Naive thymus-derived CD8-positive, alpha-beta T cell (primary cell): ENCODE results near the gene PCP2. TPM values are rescaled to one million over a fixed set of nuclear protein-coding genes. Genes with fewer than 3 reads are reported as not detected.

Experiments
- ATAC-seq, 2 donors: fragments of 150-1000 bp; cut with Tn5 transposase in 1 of 2; sonication (Bioruptor Pico), chemical (Tn5 transposase) in 1 of 2; 1 replicate in 1 of 2; 2 replicates in 1 of 2; pipeline ENCODE4 v1.10.0; 2021; ENCODE audit warnings: mild to moderate bottlenecking in 2 of 2, moderate library complexity in 2 of 2
- POLR2A ChIA-PET: fragments of 350-600 bp; sonication (Branson Sonifier 250); formaldehyde crosslinking; loops from one replicate; lab custom pipeline; 2021; ENCODE audit warnings: antibody characterized with exemption; lab: Charles Lee
- DNase-seq, 10 donors: peaks; one replicate each; pipeline versions ENCODE4 v3.0.0 to v3.0.0-alpha.2; 2020 to 2022
- H3K27ac Mint-ChIP-seq, 10 donors: one replicate each; pipeline ENCODE4 v1.8.0; 2020 to 2022; ENCODE audit warnings: mild to moderate bottlenecking in 10 of 10, mixed read lengths in 10 of 10, moderate library complexity in 4 of 10, inconsistent platforms in 1 of 10
- H3K27me3 Mint-ChIP-seq, 5 donors: one replicate each; pipeline ENCODE4 v1.8.0; 2021 to 2022; ENCODE audit warnings: mixed read lengths in 5 of 5
- H3K36me3 Mint-ChIP-seq, 3 donors: one replicate each; pipeline ENCODE4 v1.8.0; 2020 to 2022; ENCODE audit warnings: mixed read lengths in 3 of 3, mild to moderate bottlenecking in 2 of 3, inconsistent platforms in 1 of 3
- H3K4me1 Mint-ChIP-seq, 4 donors: one replicate each; pipeline ENCODE4 v1.8.0; 2021 to 2022; ENCODE audit warnings: mixed read lengths in 4 of 4
- H3K4me3 Mint-ChIP-seq, 10 donors: one replicate each; pipeline ENCODE4 v1.8.0; 2020 to 2022; ENCODE audit warnings: mild to moderate bottlenecking in 10 of 10, mixed read lengths in 10 of 10, moderate library complexity in 6 of 10, inconsistent platforms in 1 of 10
- H3K9me3 Mint-ChIP-seq, 9 donors: one replicate each; pipeline ENCODE4 v1.8.0; 2020 to 2022; ENCODE audit warnings: mixed read lengths in 9 of 9, mild to moderate bottlenecking in 3 of 9, inconsistent platforms in 1 of 9, moderate library complexity in 1 of 9
- polyA plus RNA-seq, 3 donors: library from polyadenylated mRNA; unstranded; fragments of 300-500 nt; fragmentation: Illumina TruSeq; gene quantifications; one replicate each; pipeline ENCODE4 v1.2.3, GENCODE V29; 2021
- total RNA-seq, 8 experiments: library from RNA in 2 of 8; stranded (reverse) in 2 of 8; gene quantifications; one replicate each; pipeline ENCODE4 v1.2.3 and lab custom pipeline; 2021 to 2026

PCP2 gene
- total and polyA plus RNA-seq, 5 experiments from 2014 or later: 0.76 to 8.4 (median 5.2) TPM; not detected in 2

DNA sequence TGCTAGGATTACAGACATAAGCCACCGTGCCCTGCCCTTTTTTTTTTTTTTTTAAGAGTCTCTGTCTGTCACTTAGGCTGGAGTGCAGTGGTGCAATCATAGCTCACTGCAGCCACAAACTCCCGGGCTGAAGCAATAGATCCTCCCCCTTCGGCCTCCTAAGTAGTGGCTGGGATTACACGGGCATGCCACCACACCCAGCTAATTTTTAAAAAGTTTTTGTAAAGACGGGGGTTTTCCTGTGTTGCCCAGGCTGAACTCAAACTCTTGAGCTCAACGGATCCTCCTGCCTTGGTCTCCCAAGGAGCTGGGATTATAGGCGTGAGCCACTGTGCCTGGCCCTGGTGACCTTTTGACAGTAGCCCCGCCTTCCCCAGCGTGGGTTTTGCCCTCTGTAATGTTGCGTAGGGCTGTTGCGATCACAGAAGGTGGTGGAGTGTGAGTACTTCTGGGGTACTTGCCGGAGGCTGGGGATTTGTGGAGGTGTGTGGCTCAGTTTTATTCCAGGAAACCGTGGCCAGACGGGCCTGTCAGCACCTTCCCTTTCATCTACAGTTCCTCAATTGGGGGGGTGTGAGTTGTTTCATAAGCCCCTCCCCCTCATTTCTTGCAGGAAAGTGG lies 23.7 kb upstream of the PCP2 start:
- Mint-ChIP-seq H3K27ac (peak overlapping the region in 3 of 10 donors; percentile 47 to 80 (median 65)), H3K4me1 (peaks cover 6 to 34% (median 25%) of the 10 kb centered on the region in 4 donors), H3K9me3 (no peaks in the 10 kb centered on the region), H3K4me3 (peak overlapping the region in 5 of 10 donors; percentile 11 to 83 (median 36)), H3K36me3 (no peaks in the 10 kb centered on the region), H3K27me3 (no peaks in the 10 kb centered on the region)
- DNase-seq (no peak), ATAC-seq (peak; percentile 15 to 65)
- POLR2A ChIA-PET: interaction anchor here (0.6 to 1.5 kb wide), 8 partner anchors 9 to 360 kb away, joined by 3 to 5 read pairs (median 3); no protein-coding TSS in a partner anchor

DNA sequence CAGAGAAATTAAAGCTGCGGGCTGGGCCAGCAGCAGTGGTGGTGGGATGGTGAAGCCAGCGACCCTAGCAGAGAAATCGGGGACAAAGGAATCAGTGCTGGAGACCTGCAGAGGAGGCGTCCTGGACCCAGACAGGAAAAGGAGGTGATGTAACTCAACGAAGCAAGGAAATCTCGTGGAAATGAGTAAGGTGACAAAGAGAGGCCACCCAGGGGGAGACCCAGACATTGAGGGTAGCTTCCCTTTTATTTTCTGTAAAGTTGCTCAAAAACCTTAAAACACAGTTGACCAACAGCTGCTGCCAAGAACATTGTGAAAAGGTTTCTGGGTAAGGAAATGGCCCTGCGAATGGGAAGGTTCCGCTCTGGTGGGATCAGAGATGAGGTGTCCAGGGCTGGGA lies 22.1 kb upstream of the PCP2 start:
- POLR2A ChIA-PET: interaction anchor here (1.2 to 1.5 kb wide), 3 partner anchors 10 to 30 kb away, joined by 3 read pairs; no protein-coding TSS in a partner anchor
- Mint-ChIP-seq H3K4me1 (peaks cover 9 to 38% (median 29%) of the 10 kb centered on the region in 4 donors), H3K27ac (peak overlapping the region in 1 of 10 donors; percentile 73), H3K36me3 (no peaks in the 10 kb centered on the region), H3K27me3 (peaks cover 0 to 2% (median 0%) of the 10 kb centered on the region in 5 donors), H3K9me3 (no peaks in the 10 kb centered on the region), H3K4me3 (no peak overlapping the region)
- no peak for DNase-seq
- no peak for ATAC-seq

DNA sequence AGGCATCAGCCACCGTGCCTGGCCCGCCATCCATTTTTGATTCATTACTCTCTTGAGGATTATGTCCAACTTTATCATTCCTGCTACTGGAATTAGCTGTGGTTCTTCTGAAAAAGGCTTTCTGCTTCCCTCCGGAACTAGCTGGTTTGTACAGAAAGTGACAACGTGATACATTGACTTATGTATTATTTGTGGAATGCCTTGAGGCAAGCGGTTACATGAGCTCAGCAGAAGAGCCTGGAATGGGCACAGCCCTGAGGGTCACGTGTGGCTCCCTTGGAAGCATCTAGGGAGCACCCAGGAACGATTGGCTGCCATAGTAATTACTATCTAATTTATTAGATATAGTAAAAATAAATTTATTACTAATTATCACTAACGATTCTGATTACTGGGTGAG lies 20.9 kb upstream of the PCP2 start:
- peaks cover 9 to 38% (median 29%) of the 10 kb centered on the region in 4 donors for H3K4me1 Mint-ChIP-seq
- POLR2A ChIA-PET: interaction anchor here (0.6 to 1.1 kb wide), 2 partner anchors 27 to 145 kb away, joined by 3 read pairs; no protein-coding TSS in a partner anchor
- H3K4me3 Mint-ChIP-seq: peak overlapping the region in 1 of 10 donors; percentile 10
- peaks cover 0 to 2% (median 0%) of the 10 kb centered on the region in 5 donors for H3K27me3 Mint-ChIP-seq
- H3K9me3 Mint-ChIP-seq: no peaks in the 10 kb centered on the region
- DNase-seq (no peak), ATAC-seq (no peak)
- no peak overlapping the region for H3K27ac Mint-ChIP-seq
- H3K36me3 Mint-ChIP-seq: no peaks in the 10 kb centered on the region

DNA sequence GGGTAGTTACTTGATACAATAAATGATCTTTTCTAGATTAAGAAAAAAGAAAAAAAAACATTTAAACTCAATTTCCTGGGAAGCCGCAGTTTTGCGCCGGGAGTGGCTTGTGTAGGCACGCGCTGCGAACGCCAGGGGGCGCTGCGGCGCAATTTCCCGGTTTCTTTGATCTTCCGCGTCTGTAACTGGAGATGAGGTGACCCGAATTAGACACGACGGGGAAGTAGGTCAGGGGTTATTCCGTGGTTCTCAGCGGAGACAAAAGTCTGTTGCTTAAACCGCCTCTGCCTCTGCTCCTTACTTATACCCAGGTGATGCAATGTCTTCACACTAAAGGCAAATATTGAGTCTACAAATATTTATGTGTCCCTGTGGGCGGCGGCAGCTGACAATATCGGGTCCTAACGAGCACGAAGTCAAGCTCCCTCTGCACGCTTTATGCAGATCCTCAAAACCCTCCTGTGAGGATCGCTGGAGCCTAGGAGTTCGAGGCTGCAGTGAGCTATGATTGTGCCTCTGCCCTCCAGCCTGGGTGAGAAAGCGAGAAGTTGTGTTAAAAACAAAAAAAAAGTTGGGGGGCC lies 18.6 kb upstream of the PCP2 start:
- H3K4me3 Mint-ChIP-seq: peak overlapping the region; percentile 70 to 84 (median 79)
- ATAC-seq: peak; percentile 93 to 94
- peaks cover 7 to 21% (median 14%) of the 10 kb centered on the region in 4 donors for H3K4me1 Mint-ChIP-seq
- H3K9me3 Mint-ChIP-seq: no peaks in the 10 kb centered on the region
- DNase-seq: peak; percentile 77 to 91 (median 87)
- H3K27ac Mint-ChIP-seq: peak overlapping the region; percentile 20 to 86 (median 77)
- H3K27me3 Mint-ChIP-seq: peaks cover 0 to 2% (median 0%) of the 10 kb centered on the region in 5 donors
- H3K36me3 Mint-ChIP-seq: peaks cover 0 to 3% (median 0%) of the 10 kb centered on the region in 3 donors
- POLR2A ChIA-PET: interaction anchor here (0.7 to 2.6 kb wide), 4 partner anchors 23 to 1065 kb away, joined by 3 to 11 read pairs (median 4); partner anchors contain the start of genes PET100, TRAPPC5 and XAB2

DNA sequence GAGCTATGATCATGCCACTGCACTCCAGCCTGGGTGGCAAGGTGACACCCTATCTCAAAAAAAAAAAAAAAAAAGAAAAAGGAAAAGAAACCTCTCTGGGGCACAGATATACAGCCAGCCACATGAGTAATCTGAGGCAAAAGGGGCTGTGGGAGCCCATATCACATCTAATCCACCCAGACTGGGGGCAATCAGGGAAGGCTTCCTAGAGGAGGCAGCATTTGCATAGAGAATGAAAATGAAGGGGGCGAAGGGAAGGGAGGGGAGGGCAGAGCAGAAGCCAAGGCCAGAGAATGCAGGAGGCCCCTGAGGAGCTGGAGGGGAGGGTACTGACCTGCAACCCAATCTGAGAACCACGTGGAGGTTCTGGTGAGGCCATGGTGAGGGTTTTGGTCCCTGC lies 16.6 kb upstream of the PCP2 start:
- H3K4me3 Mint-ChIP-seq: peak overlapping the region in 1 of 10 donors; percentile 38
- H3K27ac Mint-ChIP-seq: no peak overlapping the region

DNA sequence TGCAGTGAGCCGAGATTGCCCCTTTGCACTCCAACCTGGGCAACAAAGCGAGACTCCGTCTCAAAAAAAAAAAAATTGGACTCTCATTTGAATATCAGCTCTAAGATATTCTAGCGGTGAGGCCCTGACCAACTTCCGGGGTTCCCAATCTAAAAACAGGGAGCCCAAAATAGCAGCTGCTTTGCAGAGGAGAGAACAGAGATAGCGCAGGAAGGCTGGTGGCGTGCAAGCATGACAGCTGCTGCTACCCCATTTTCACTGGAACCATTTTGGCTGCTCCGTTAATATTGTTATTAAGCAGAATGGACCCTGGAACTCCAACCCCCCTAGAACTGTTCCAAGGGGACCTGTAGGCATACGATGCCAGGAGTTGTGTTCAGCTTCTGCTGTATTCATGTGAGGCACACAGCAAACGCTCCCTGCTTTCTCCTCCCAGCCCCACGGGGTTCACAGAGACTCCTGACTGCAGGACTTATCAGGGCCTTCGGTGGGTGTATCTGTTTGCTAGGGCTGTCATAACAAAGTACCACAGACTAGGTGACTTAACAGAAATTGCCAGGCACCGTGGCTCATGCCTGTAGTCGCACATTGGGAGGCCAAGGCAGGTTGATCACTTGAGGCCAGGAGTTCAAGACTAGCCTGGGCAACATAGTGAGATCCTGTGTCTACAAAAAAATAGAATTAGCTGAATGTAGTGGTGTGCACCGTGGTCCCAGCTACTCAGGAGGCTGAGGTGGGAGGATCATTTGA lies 14.9 kb upstream of the PCP2 start:
- no peaks in the 10 kb centered on the region for H3K9me3 Mint-ChIP-seq
- DNase-seq: no peak
- POLR2A ChIA-PET: interaction anchor here (0.7 to 3.2 kb wide), 3 partner anchors 10 to 25 kb away, joined by 3 to 16 read pairs (median 4); partner anchors contain the start of genes PET100, STXBP2 and XAB2
- no peak overlapping the region for H3K4me3 Mint-ChIP-seq
- peak overlapping the region in 1 of 10 donors; percentile 3 for H3K27ac Mint-ChIP-seq
- peaks cover 0 to 19% (median 0%) of the 10 kb centered on the region in 3 donors for H3K36me3 Mint-ChIP-seq
- ATAC-seq: no peak
- H3K4me1 Mint-ChIP-seq: peaks cover 9 to 14% (median 11%) of the 10 kb centered on the region in 4 donors
- peaks cover 0 to 2% (median 0%) of the 10 kb centered on the region in 5 donors for H3K27me3 Mint-ChIP-seq

More for the DNA sequence above, 16.6 kb upstream of the PCP2 start:
- peaks cover 9 to 14% (median 11%) of the 10 kb centered on the region in 4 donors for H3K4me1 Mint-ChIP-seq
- peaks cover 0 to 2% (median 0%) of the 10 kb centered on the region in 5 donors for H3K27me3 Mint-ChIP-seq
- DNase-seq: no peak
- peaks cover 0 to 11% (median 0%) of the 10 kb centered on the region in 3 donors for H3K36me3 Mint-ChIP-seq
- ATAC-seq: no peak
- H3K9me3 Mint-ChIP-seq: no peaks in the 10 kb centered on the region
- POLR2A ChIA-PET: interaction anchor here (2.6 kb wide), 1 partner anchor 31 kb away, joined by 11 read pairs; the partner anchor contains the start of gene TRAPPC5

DNA sequence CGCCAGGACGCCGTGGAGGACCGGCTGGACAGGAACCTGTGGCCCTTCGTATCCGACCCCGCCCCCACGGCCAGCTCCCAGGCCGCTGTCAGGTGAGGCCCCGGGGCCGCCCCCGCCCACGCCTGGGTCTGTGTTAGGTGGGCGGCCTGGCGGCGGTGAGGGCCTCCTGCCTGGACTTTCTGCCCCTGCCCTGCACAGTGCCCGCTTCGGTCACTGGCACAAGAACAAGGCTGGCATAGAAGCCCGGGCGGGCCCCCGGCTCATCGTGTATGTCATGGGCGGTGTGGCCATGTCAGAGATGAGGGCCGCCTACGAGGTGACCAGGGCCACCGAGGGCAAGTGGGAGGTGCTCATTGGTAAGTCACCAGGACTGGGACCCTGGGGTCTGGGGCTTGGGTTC lies 13.6 kb upstream of the PCP2 start:
- DNase-seq (no peak), ATAC-seq (no peak)
- H3K36me3 Mint-ChIP-seq: peaks cover 0 to 21% (median 0%) of the 10 kb centered on the region in 3 donors
- no peak overlapping the region for H3K4me3 Mint-ChIP-seq
- H3K9me3 Mint-ChIP-seq: no peaks in the 10 kb centered on the region
- peaks cover 2 to 4% (median 3%) of the 10 kb centered on the region in 4 donors for H3K4me1 Mint-ChIP-seq
- H3K27ac Mint-ChIP-seq: no peak overlapping the region
- H3K27me3 Mint-ChIP-seq: peaks cover 0 to 2% (median 0%) of the 10 kb centered on the region in 5 donors
- POLR2A ChIA-PET: interaction anchor here (3.2 kb wide), 1 partner anchor 9 kb away, joined by 16 read pairs; the partner anchor contains the start of gene STXBP2

DNA sequence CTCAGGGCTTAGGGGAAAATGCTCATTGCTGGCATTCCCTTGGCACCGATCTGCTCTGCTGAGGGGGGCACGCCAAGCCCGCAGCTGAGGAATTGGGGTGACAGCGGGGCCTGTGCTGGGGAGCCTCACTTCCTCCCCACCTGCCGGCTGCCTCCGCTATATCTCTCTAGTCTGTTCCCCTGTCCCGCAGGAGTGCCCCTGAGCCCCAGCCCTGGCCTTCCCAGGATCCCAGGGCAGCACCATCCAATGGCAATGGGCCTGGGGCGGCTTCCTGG lies 12.8 kb upstream of the PCP2 start:
- DNase-seq (no peak), ATAC-seq (no peak)
- POLR2A ChIA-PET: interaction anchor here (3.2 kb wide), 1 partner anchor 8 kb away, joined by 16 read pairs; the partner anchor contains the start of gene STXBP2
- H3K36me3 Mint-ChIP-seq: peaks cover 0 to 21% (median 0%) of the 10 kb centered on the region in 3 donors
- H3K9me3 Mint-ChIP-seq: no peaks in the 10 kb centered on the region
- H3K4me3 Mint-ChIP-seq: no peak overlapping the region
- no peaks in the 10 kb centered on the region for H3K27me3 Mint-ChIP-seq
- peaks cover 0 to 3% (median 0%) of the 10 kb centered on the region in 4 donors for H3K4me1 Mint-ChIP-seq
- peak overlapping the region in 1 of 10 donors; percentile 11 for H3K27ac Mint-ChIP-seq

DNA sequence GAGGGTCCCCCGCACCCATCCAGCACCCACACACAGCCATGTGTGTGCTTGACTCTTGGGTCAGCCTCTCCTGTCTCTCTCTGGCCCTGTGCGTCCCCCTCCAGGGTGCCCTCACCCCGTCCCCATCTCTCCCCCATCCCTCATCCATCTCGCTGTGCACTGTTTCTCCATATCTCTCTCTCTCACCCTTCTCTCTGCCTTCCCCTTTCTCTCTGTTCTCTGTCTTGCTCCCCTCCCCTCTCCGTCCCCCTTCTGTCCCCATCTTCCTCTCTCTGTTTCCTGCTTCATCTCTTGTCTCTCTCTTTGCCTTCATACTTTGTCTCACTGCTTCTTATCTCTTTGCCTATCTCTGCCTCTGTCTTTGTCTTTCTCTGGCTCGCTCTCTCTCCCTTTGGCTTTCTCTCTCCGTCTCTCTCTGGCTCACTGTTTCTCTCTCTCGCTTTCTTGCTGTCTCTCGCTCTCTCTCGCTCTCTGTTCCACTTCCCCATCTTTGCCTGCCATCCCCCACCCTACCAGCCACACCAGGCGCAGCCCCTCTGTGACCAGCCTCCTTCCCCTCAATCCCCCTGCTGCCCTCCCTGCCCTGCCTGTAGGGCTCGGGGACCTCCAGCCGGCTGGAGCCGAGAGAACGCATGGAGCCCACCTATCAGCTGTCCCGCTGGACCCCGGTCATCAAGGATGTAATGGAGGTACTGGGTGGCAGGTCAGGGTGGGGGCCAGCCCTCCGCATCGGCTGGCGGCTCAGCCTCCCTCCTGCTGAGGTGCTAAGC lies 12.3 kb upstream of the PCP2 start:
- Mint-ChIP-seq H3K4me1 (peaks cover 0 to 3% (median 0%) of the 10 kb centered on the region in 4 donors), H3K4me3 (peak overlapping the region in 2 of 10 donors; percentile 17 to 58), H3K27ac (peak overlapping the region in 1 of 10 donors; percentile 91), H3K36me3 (peaks cover 0 to 21% (median 0%) of the 10 kb centered on the region in 3 donors), H3K27me3 (no peaks in the 10 kb centered on the region), H3K9me3 (no peaks in the 10 kb centered on the region)
- ATAC-seq: no peak
- no peak for DNase-seq
- POLR2A ChIA-PET: no interaction called here

DNA sequence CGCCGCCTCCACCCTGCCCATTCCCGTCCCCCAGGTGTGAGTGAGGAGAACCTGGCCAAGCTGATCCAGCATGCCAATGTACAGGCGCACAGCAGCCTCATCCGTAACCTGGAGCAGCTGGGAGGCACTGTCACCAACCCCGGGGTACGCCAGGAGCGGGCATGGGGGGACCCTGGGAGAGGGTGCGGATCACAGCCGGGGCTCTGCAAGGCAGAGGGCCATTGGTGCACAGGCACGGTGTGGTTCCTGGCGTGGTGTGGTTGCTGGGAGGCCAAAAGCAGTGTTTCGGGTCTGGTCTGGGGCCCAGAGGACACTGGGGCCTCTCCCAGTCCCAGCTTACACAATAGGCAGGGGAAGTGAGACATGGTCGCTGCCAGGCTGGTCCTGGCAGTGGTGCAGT lies 11.6 kb upstream of the PCP2 start:
- Mint-ChIP-seq H3K27me3 (no peaks in the 10 kb centered on the region), H3K4me1 (peaks cover 1 to 4% (median 3%) of the 10 kb centered on the region in 4 donors), H3K36me3 (peaks cover 0 to 24% (median 0%) of the 10 kb centered on the region in 3 donors), H3K4me3 (no peak overlapping the region), H3K9me3 (no peaks in the 10 kb centered on the region), H3K27ac (peak overlapping the region in 1 of 10 donors; percentile 91)
- POLR2A ChIA-PET: interaction anchor here (1.3 kb wide), 1 partner anchor 11 kb away, joined by 3 read pairs; no protein-coding TSS in a partner anchor
- DNase-seq: no peak
- no peak for ATAC-seq

DNA sequence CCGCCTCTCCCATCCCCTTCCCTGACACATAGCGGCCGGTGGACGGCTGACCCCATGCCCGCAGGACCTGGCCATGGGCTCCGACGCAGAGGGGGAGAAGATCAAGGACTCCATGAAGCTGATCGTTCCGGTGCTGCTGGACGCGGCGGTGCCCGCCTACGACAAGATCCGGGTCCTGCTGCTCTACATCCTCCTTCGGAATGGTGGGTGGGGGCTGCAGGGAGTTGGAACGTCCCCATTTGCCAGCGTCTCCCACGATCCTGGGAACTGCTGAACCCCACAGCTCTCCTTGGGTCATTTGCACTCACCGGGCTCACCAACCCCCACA lies 11.0 kb upstream of the PCP2 start:
- H3K4me1 Mint-ChIP-seq: peaks cover 8 to 10% (median 9%) of the 10 kb centered on the region in 4 donors
- DNase-seq (no peak), ATAC-seq (no peak)
- H3K27me3 Mint-ChIP-seq: no peaks in the 10 kb centered on the region
- H3K36me3 Mint-ChIP-seq: peaks cover 0 to 24% (median 0%) of the 10 kb centered on the region in 3 donors
- no peaks in the 10 kb centered on the region for H3K9me3 Mint-ChIP-seq
- peak overlapping the region in 1 of 10 donors; percentile 60 for H3K27ac Mint-ChIP-seq
- POLR2A ChIA-PET: interaction anchor here (0.7 to 1.3 kb wide), 2 partner anchors 12 to 13 kb away, joined by 3 to 4 read pairs; no protein-coding TSS in a partner anchor
- H3K4me3 Mint-ChIP-seq: no peak overlapping the region
